PC-9 (cell line): ENCODE measurements around the gene CEP44.

Source experiments
- CTCF ChIP-seq: fragments of 200-600 bp; sonication (generic); conservative IDR thresholded peaks from 2 replicates; pipeline ENCODE4 v1.6.1; 2017; ENCODE audit warnings: mixed run types, antibody characterized with exemption, mild to moderate bottlenecking, moderate library complexity
- EZH2 ChIP-seq: fragments of 200-600 bp; sonication (generic); IDR thresholded peaks from 2 replicates; pipeline ENCODE4 v1.8.0; 2017; ENCODE audit warnings: antibody characterized with exemption, low read depth

- no peak for TF ChIP-seq CTCF
- TF ChIP-seq EZH2: no peak
These were observed 24.0 kb downstream of the CEP44 start for GRCh38 chr4:174307694-174308093.
